Measurements from ENCODE around the gene DAP.

DNA sequence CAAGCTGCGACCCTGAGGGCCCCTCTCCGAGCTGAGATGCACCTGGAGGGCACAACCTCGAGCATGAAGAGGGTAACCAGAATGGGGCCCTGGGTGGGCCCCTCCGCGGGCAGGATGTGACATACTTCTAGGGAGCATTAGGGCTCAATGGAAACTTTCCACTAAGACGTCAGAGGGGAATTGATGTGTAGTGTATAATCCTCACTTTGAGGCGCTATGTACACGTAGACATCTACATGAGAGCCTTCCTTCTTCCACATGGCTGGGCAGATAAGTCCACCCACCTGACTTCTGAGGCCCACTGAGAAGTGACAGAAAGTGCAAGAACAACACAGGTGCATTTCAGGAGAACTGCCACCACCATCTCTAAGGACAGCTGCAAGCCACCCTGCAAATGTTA is 61.0 kb downstream of the DAP start:
- TF ChIP-seq, protein P1, sequence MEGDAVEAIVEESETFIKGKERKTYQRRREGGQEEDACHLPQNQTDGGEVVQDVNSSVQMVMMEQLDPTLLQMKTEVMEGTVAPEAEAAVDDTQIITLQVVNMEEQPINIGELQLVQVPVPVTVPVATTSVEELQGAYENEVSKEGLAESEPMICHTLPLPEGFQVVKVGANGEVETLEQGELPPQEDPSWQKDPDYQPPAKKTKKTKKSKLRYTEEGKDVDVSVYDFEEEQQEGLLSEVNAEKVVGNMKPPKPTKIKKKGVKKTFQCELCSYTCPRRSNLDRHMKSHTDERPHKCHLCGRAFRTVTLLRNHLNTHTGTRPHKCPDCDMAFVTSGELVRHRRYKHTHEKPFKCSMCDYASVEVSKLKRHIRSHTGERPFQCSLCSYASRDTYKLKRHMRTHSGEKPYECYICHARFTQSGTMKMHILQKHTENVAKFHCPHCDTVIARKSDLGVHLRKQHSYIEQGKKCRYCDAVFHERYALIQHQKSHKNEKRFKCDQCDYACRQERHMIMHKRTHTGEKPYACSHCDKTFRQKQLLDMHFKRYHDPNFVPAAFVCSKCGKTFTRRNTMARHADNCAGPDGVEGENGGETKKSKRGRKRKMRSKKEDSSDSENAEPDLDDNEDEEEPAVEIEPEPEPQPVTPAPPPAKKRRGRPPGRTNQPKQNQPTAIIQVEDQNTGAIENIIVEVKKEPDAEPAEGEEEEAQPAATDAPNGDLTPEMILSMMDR (IDR thresholded peaks at IDR 0.05 in 8 of 11, conservative IDR thresholded peaks at IDR 0.05 in 3 of 11): no peak
- no peak for TF ChIP-seq POLR2AphosphoS5 (IDR thresholded peaks at IDR 0.05)

Data from spleen (tissue), 7 donors.